Measurements from ENCODE around the gene UBE2O. TPM values are rescaled to one million over a fixed set of nuclear protein-coding genes. Genes with fewer than 3 reads are reported as not detected.
A peak's percentile ranks its signal among the peaks of the same experiment; 100 is the strongest.

Gene UBE2O
- total RNA-seq, 4 donors from 2014 or later = 20.3 to 52.0 (median 26.0) TPM

DNA sequence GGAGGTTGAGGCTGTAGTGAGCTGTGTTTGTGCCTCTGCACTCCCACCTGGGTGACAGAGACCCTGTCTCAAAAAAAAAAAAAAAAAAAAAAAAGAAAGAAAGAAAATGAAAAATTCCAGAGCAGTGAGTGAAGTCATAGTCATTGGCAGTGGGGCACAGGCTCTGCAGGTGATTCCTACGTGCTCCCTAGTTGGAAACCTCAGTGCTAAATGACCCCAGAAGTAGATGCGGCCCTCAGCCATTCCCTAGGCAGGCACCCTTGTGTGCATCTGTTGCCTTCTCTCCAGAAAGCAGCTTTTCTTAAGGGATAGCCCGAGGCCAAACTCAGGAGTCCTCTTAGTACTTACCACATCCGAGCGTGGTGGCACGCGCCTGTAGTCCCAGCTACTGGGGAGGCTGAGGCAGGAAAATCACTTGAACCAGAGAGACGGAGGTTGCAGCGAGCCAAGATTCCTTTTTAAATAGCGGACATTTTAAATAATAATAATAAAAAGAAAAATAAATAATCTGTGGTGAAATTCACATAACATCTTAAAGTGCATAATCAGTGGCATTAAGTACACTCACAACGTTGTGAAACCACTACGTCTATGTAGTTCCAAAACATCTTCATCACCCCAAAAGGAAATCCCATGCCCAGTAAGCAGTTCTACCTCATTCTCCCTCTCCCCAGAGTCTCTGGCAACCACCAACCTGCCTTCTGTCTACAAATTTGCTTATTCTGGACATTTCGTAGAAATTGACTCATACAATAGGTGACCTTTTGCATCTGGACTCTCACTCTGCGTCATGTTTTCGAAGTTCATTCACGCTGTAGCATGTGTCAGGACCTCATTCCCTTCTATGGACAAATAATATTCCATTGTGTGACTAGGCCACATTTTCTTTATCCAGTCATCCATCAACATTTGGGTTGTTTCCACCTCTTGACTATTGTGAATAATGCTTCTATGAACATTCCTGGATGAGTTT, 81.0 kb downstream of the UBE2O start:
- TF ChIP-seq, protein P1, sequence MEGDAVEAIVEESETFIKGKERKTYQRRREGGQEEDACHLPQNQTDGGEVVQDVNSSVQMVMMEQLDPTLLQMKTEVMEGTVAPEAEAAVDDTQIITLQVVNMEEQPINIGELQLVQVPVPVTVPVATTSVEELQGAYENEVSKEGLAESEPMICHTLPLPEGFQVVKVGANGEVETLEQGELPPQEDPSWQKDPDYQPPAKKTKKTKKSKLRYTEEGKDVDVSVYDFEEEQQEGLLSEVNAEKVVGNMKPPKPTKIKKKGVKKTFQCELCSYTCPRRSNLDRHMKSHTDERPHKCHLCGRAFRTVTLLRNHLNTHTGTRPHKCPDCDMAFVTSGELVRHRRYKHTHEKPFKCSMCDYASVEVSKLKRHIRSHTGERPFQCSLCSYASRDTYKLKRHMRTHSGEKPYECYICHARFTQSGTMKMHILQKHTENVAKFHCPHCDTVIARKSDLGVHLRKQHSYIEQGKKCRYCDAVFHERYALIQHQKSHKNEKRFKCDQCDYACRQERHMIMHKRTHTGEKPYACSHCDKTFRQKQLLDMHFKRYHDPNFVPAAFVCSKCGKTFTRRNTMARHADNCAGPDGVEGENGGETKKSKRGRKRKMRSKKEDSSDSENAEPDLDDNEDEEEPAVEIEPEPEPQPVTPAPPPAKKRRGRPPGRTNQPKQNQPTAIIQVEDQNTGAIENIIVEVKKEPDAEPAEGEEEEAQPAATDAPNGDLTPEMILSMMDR (IDR thresholded peaks at IDR 0.05) = no peak
- TF ChIP-seq POLR2A (IDR thresholded peaks at IDR 0.05) = no peak
- 87 to 92% methylated on average over 16 of the region's 16 CpGs for WGBS, 2 donors
- no peak overlapping the region for H3K4me3 ChIP-seq (ENCODE audit: low read depth, poor library complexity, severe bottlenecking)
- DNase-seq (ENCODE audit: low spot score in 2 of 2) = no peak
- intact Hi-C loops (cut with DNase I; ENCODE audit: low total_unique reads) = no loop called here

DNA sequence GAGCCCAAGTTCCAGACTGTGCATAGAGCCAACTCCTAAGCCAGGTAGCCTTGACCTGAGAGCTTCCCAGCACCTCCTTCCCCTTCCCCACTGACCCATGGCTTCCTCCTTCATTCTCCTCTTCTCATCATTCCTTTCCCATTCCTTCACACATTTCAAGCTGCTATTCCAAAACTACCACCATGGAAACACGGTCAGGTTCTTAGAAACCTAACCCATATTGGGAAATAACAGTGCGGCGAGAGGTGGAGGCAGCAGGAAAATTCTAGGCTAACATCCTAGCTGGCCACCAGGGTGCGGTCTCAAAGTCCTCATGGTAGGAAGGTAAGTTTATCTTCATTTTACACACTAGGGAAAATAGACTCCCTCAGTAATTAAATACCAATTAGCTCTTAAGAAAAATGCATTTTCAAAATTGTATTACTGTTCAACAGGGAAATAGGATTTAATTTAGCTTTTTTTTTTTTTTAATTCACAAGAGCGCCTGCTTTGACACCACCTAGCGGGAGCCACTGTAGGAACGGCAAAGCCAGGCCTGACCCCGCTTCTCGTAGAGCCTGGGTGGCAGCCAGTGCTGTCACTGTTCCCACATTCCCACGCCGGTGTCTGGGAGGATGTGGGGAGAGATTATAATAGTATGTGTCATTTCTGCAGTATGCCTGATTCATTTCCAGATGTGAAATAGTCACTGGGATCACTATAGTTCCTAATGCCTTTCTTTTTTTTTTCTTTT, 82.5 kb downstream of the UBE2O start:
- 18 to 27% methylated on average over 11 of the region's 11 CpGs for WGBS, 2 donors
- no peak for TF ChIP-seq POLR2A (IDR thresholded peaks at IDR 0.05)
- TF ChIP-seq, protein P1 (IDR thresholded peaks at IDR 0.05) = no peak
- H3K4me3 ChIP-seq (ENCODE audit: low read depth, poor library complexity, severe bottlenecking) = no peak overlapping the region
- peak; percentile 63 to 95 for DNase-seq (ENCODE audit: low spot score in 2 of 2)
- intact Hi-C loops (cut with DNase I; ENCODE audit: low total_unique reads) = no loop called here

DNA sequence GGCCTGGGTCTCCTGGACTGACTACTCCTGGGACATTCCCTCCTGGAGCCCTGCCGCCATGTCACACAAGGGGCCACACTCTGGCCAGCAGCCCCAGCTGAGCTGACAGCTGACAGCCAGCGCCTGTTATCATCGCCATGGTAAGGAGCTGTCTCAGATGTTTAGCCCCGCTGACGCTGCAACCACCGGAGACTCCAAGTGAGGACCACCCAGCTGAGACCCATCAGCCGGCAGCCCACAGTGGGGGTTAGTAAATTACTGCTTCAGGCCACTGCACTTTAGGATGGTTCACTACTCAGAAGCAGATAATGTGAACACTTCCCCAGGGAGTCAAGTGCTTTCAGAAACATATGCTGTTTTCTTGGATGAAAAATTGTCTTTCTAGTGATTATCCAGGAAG, 83.1 kb downstream of the UBE2O start:
- intact Hi-C loops (cut with DNase I; ENCODE audit: low total_unique reads) = no loop called here
- TF ChIP-seq, protein P1 (IDR thresholded peaks at IDR 0.05) = no peak
- no peak for TF ChIP-seq POLR2A (IDR thresholded peaks at IDR 0.05)
- WGBS, 2 donors = 80 to 93% methylated on average over 7 of the region's 7 CpGs
- no peak overlapping the region for H3K4me3 ChIP-seq (ENCODE audit: low read depth, poor library complexity, severe bottlenecking)
- no peak for DNase-seq (ENCODE audit: low spot score in 2 of 2)

DNA sequence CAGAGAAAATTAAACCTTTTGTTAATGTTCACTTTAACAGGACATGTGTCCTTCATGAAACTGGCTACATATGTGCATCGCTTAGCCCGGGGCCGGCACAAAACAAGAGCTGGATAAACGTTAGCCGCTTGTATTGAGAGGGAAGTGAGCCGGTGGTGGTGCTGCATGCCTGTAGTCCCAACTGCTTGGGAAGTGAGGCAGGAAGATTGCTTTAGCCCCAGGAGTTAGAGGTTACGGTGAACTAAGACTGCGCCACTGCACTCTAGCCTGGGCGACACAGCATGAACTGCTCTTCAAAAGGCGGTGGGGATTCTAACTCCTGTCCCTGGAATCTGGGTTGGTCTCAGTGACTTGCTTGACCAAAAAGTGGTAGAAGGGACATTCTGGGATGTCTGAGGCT, 83.6 kb downstream of the UBE2O start:
- DNase-seq (ENCODE audit: low spot score in 2 of 2) = no peak
- intact Hi-C loops (cut with DNase I; ENCODE audit: low total_unique reads) = no loop called here
- 69 to 78% methylated on average over 10 of the region's 10 CpGs for WGBS, 2 donors
- TF ChIP-seq, protein P1 (IDR thresholded peaks at IDR 0.05) = no peak
- no peak for TF ChIP-seq POLR2A (IDR thresholded peaks at IDR 0.05)
- no peak overlapping the region for H3K4me3 ChIP-seq (ENCODE audit: low read depth, poor library complexity, severe bottlenecking)

DNA sequence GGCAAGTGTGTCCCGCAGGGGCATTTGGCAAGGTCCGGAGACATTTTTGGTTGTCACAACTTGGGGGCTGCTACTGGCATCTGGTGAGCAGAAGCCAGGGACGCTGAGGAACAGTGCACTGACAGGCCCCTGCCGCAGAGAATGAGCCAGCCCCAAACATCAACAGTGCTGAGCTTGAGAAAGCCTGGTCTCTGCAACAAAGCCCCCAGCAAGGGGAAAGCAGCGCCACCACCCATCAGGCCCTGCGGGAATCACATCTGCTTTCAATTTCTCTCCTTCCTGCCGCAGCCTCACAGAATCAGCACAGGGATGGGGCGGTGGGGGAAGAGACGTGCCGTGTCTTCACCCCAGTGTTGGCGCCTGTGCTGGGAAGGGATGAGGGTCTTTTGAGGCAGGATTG, 84.4 kb downstream of the UBE2O start:
- TF ChIP-seq POLR2A (IDR thresholded peaks at IDR 0.05) = no peak
- TF ChIP-seq, protein P1 (IDR thresholded peaks at IDR 0.05) = no peak
- no peak for DNase-seq (ENCODE audit: low spot score in 2 of 2)
- H3K4me3 ChIP-seq (ENCODE audit: low read depth, poor library complexity, severe bottlenecking) = no peak overlapping the region
- WGBS, 2 donors = 55 to 68% methylated on average over 11 of the region's 11 CpGs
- intact Hi-C loops (cut with DNase I; ENCODE audit: low total_unique reads) = no loop called here

Measured in lower leg skin (tissue), 4 donors.